CD14-positive monocyte (primary cell): Measurements from ENCODE around the gene MISP3. TPM values are rescaled to one million over a fixed set of nuclear protein-coding genes. Genes with fewer than 3 reads are reported as not detected.

Source experiments
- DNase-seq, 3 donors: peaks; one replicate each; pipeline ENCODE4 v3.0.0-alpha.2; 2011 to 2022
- H2AFZ ChIP-seq: 2 replicates; pipeline ENCODE4 v1.6.0; 2012; ENCODE audit warnings: mild to moderate bottlenecking, low read depth, low read length, inconsistent platforms; ENCODE audit not compliant: insufficient read depth, poor library complexity, severe bottlenecking
- H3K27ac ChIP-seq, 2 donors: 1 replicate in 1 of 2; 2 replicates in 1 of 2; pipeline ENCODE4 v1.5.1; 2012 to 2013; ENCODE audit warnings: low read length in 2 of 2, control low read depth in 1 of 2, inconsistent platforms in 1 of 2, low read depth in 1 of 2, mild to moderate bottlenecking in 1 of 2
- H3K27me3 ChIP-seq, 2 donors: one replicate each; pipeline versions ENCODE4 v1.6.0 to v1.6.1; 2011 to 2013; ENCODE audit warnings: low read length in 2 of 2; ENCODE audit not compliant: control insufficient read depth in 2 of 2, insufficient read depth in 2 of 2
- H3K36me3 ChIP-seq, 2 donors: replicated peaks in 1 of 2; 1 replicate in 1 of 2; 2 replicates in 1 of 2; pipeline versions ENCODE4 v1.5.1 to v1.6.1; 2012 to 2013; ENCODE audit warnings: low read length in 2 of 2, control low read depth in 1 of 2, inconsistent platforms in 1 of 2, mild to moderate bottlenecking in 1 of 2; ENCODE audit not compliant: insufficient read depth in 2 of 2, control insufficient read depth in 1 of 2
- H3K4me1 ChIP-seq, 2 donors: 1 replicate in 1 of 2; 2 replicates in 1 of 2; pipeline versions ENCODE4 v1.5.1 to v1.6.1; 2012 to 2013; ENCODE audit warnings: low read length in 2 of 2, control low read depth in 1 of 2, inconsistent platforms in 1 of 2, mild to moderate bottlenecking in 1 of 2, moderate library complexity in 1 of 2; ENCODE audit not compliant: insufficient read depth in 2 of 2, control insufficient read depth in 1 of 2
- H3K4me2 ChIP-seq: replicated peaks from 2 replicates; pipeline ENCODE3; 2012; ENCODE audit warnings: low read length, moderate library complexity, mild to moderate bottlenecking; ENCODE audit not compliant: poor library complexity, severe bottlenecking; ENCODE audit errors: extremely low read depth
- H3K4me3 ChIP-seq, 3 experiments: fragments of 200-600 bp in 1 of 3; sonication (generic) in 1 of 3; replicated peaks in 1 of 3; 1 replicate in 2 of 3; 2 replicates in 1 of 3; pipeline ENCODE4 v1.5.1; 2011 to 2013; ENCODE audit warnings: low read length in 3 of 3, mild to moderate bottlenecking in 3 of 3, control low read depth in 2 of 3, low read depth in 2 of 3, inconsistent platforms in 1 of 3, moderate library complexity in 1 of 3
- H3K79me2 ChIP-seq: 2 replicates; pipeline ENCODE4 v1.6.0; 2012; ENCODE audit warnings: mild to moderate bottlenecking, control low read depth, inconsistent platforms, low read length, moderate library complexity; ENCODE audit not compliant: insufficient read depth
- H3K9ac ChIP-seq: 2 replicates; pipeline ENCODE4 v1.6.0; 2017; ENCODE audit warnings: low read length, mild to moderate bottlenecking; ENCODE audit not compliant: insufficient read depth, poor library complexity, severe bottlenecking
- H3K9me3 ChIP-seq, 2 donors: replicated peaks in 1 of 2; 1 replicate in 1 of 2; 2 replicates in 1 of 2; pipeline versions ENCODE4 v1.5.1 to v1.6.1; 2012 to 2013; ENCODE audit warnings: low read length in 2 of 2, control low read depth in 1 of 2; ENCODE audit not compliant: control insufficient read depth in 1 of 2, insufficient read depth in 1 of 2
- H4K20me1 ChIP-seq: 2 replicates; pipeline ENCODE4 v1.6.0; 2012; ENCODE audit warnings: mild to moderate bottlenecking, low read length, control low read depth, moderate library complexity; ENCODE audit not compliant: insufficient read depth
- H3K27ac Mint-ChIP-seq, 7 donors: one replicate each; pipeline ENCODE4 v1.8.0; 2020; ENCODE audit warnings: mild to moderate bottlenecking in 7 of 7, mixed read lengths in 7 of 7, moderate library complexity in 6 of 7, inconsistent platforms in 2 of 7
- H3K27me3 Mint-ChIP-seq, 3 donors: one replicate each; pipeline ENCODE4 v1.8.0; 2021 to 2022; ENCODE audit warnings: low read depth in 3 of 3, mild to moderate bottlenecking in 3 of 3, mixed read lengths in 3 of 3, moderate library complexity in 3 of 3, inconsistent platforms in 1 of 3
- H3K36me3 Mint-ChIP-seq, 2 donors: one replicate each; pipeline ENCODE4 v1.8.0; 2020; ENCODE audit warnings: mixed read lengths in 2 of 2, inconsistent platforms in 1 of 2, mild to moderate bottlenecking in 1 of 2
- H3K4me1 Mint-ChIP-seq: one replicate; pipeline ENCODE4 v1.8.0; 2020; ENCODE audit warnings: mild to moderate bottlenecking, mixed read lengths
- H3K4me3 Mint-ChIP-seq, 2 donors: one replicate each; pipeline ENCODE4 v1.8.0; 2020; ENCODE audit warnings: mild to moderate bottlenecking in 2 of 2, mixed read lengths in 2 of 2, moderate library complexity in 1 of 2
- H3K9me3 Mint-ChIP-seq, 7 donors: one replicate each; pipeline ENCODE4 v1.8.0; 2020 to 2022; ENCODE audit warnings: mixed read lengths in 7 of 7, mild to moderate bottlenecking in 6 of 7, moderate library complexity in 6 of 7, inconsistent platforms in 2 of 7
- CTCF ChIP-seq: fragments of 200-600 bp; IDR thresholded peaks from one replicate; pipeline ENCODE4 v1.8.0; 2022; ENCODE audit warnings: antibody characterized with exemption, mild to moderate bottlenecking
- WGBS: methylation state at CpG from one replicate; pipeline ENCODE4 v1.1.5; 2013; ENCODE audit warnings: missing lambda C conversion rate; ENCODE audit not compliant: insufficient coverage; 5-methylcytosine and 5-hydroxymethylcytosine counted together
- intact Hi-C, 2 donors: fragments of 100-400 bp; cut with micrococcal nuclease; formaldehyde crosslinking; loops; one replicate each; pipeline versions ENCODE4 v1.15.0 to v1.15.1; 2023
- polyA plus RNA-seq, 3 donors: library from polyadenylated mRNA; depleted of rRNA in 1 of 3; unstranded in 2 of 3; stranded (reverse) in 1 of 3; fragments of 300-500 nt in 2 of 3; fragments of >200 nt in 1 of 3; fragmentation: Illumina TruSeq in 2 of 3; gene quantifications; 1 replicate in 2 of 3; 2 replicates in 1 of 3; pipeline ENCODE4 v1.2.3, GENCODE V29; 2012 to 2021

MISP3 gene
- polyA plus RNA-seq, 3 donors = 0.42 to 0.77 (median 0.52) TPM

GRCh38 chr19:14114439-14114838 lies 41.9 kb downstream of the MISP3 start:
- H4K20me1 ChIP-seq = peaks cover 73% of the 10 kb centered on the region
- Mint-ChIP-seq H3K9me3 (no peaks in the 10 kb centered on the region), H3K4me1 (peaks cover 62% of the 10 kb centered on the region), H3K27ac (peak overlapping the region; percentile 85 to 94 (median 90)), H3K27me3 (peaks cover 0 to 1% (median 0%) of the 10 kb centered on the region in 3 donors), H3K4me3 (peak overlapping the region in 1 of 2 donors; percentile 65), H3K36me3 (peaks cover 2 to 39% of the 10 kb centered on the region in 2 donors)
- peak overlapping the region; percentile 99 for H3K4me2 ChIP-seq
- no peaks in the 10 kb centered on the region for H3K9me3 ChIP-seq
- intact Hi-C loops = loop anchor here (2.0 kb wide), 2 partner anchors 20 to 22 kb away; partner anchors contain the start of gene ASF1B (in 1 of the 2)
- no peak for DNase-seq
- 95% methylated on average over 5 of the region's 7 CpGs for WGBS
- peaks cover 57 to 69% of the 10 kb centered on the region in 2 donors for H3K4me1 ChIP-seq
- peaks cover 77% of the 10 kb centered on the region for H3K79me2 ChIP-seq
- H3K9ac ChIP-seq = no peak overlapping the region
- peak overlapping the region in 1 of 3 experiments; percentile 99 for H3K4me3 ChIP-seq
- H3K36me3 ChIP-seq = peaks cover 4 to 11% of the 10 kb centered on the region in 2 donors
- H3K27me3 ChIP-seq = no peaks in the 10 kb centered on the region
- H2AFZ ChIP-seq = no peak overlapping the region
- TF ChIP-seq CTCF = no peak
- peak overlapping the region; percentile 73 to 86 for H3K27ac ChIP-seq

GRCh38 chr19:14114854-14115253 lies 42.3 kb downstream of the MISP3 start:
- H3K4me3 ChIP-seq = peak overlapping the region in 1 of 3 experiments; percentile 99

More at GRCh38 chr19:14114854-14115253, 42.3 kb downstream of the MISP3 start:
- WGBS = 4% methylated on average over 3 of the region's 9 CpGs
- Histone ChIP-seq H3K4me1 (peaks cover 61 to 73% of the 10 kb centered on the region in 2 donors), H2AFZ (no peak overlapping the region), H3K27me3 (no peaks in the 10 kb centered on the region), H4K20me1 (peaks cover 71% of the 10 kb centered on the region), H3K4me2 (peak overlapping the region; percentile 99), H3K27ac (peak overlapping the region; percentile 73 to 86), H3K79me2 (peaks cover 81% of the 10 kb centered on the region), H3K9me3 (no peaks in the 10 kb centered on the region), H3K9ac (no peak overlapping the region), H3K36me3 (peaks cover 4 to 11% of the 10 kb centered on the region in 2 donors)
- peaks cover 0 to 1% (median 0%) of the 10 kb centered on the region in 3 donors for H3K27me3 Mint-ChIP-seq
- no peaks in the 10 kb centered on the region for H3K9me3 Mint-ChIP-seq
- DNase-seq = peak; percentile 84 to 94 (median 90)
- H3K27ac Mint-ChIP-seq = peak overlapping the region; percentile 85 to 97 (median 90)
- intact Hi-C loops = loop anchor here (2.0 to 5.0 kb wide), 4 partner anchors 20 to 113 kb away; partner anchors contain the start of gene ASF1B (in 1 of the 2)
- H3K4me3 Mint-ChIP-seq = peak overlapping the region in 1 of 2 donors; percentile 65
- H3K36me3 Mint-ChIP-seq = peaks cover 2 to 36% of the 10 kb centered on the region in 2 donors
- H3K4me1 Mint-ChIP-seq = peaks cover 66% of the 10 kb centered on the region
- peak; percentile 60 for TF ChIP-seq CTCF
